HG03135 (cell line): Measurements from ENCODE around the gene MRPL46.

Experiments
- ATAC-seq: cut with Tn5 transposase; IDR thresholded peaks from one replicate; pipeline ENCODE4 v1.9.1; 2021; ENCODE audit warnings: mild to moderate bottlenecking, moderate library complexity; ENCODE audit not compliant: unreplicated experiment

The MRPL46 gene

DNA sequence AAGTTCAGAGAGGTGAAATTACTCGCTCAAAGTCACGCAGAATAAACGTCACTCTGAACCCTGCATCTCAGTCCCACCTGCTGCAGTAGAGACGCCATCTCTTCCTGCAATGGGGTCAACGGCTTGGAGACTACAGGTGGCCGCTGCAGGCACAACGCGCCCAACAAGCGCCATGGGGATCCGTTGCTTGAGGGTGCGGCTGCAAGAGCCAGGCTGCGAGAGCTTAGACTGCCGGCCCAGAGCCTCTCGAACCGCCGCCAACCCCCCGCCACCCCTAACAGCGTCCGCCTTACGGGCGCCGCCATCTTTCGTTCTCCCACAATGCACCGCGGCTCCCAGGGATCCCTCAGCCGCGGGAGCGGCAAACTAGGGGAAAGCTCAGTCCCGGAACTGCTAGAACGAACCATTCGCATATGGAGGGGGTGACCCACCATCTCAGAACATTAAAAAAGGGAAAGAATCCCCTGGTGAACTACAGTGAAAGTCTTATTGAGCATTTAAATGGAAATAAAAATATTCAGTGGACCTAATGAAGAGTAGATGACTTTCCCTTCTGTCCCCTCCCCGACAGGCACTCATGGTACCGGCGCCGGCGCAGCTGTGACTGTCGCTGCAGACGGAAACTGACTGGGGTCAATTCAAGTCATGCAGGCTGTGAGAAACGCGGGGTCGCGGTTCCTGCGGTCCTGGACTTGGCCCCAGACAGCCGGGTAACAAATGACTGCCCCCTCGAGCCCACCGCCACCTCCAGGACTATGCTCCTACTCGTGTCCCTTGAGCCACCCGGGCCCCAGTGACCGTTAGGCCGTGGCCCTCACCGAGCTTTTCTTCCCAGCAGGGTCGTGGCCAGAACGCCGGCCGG is at the start of gene MRPL46, which contains the start of gene MRPS11:
Gene MRPL46, minus strand, starts transcription at position 316 of the 862 bp plus-strand sequence. Its CDS starts 11 bp downstream, at position 305.
Gene MRPS11, plus strand, starts transcription at position 636 of the 862 bp plus-strand sequence. Its CDS starts 10 bp downstream, at position 646.
- ATAC-seq, result peak; percentile 88

DNA sequence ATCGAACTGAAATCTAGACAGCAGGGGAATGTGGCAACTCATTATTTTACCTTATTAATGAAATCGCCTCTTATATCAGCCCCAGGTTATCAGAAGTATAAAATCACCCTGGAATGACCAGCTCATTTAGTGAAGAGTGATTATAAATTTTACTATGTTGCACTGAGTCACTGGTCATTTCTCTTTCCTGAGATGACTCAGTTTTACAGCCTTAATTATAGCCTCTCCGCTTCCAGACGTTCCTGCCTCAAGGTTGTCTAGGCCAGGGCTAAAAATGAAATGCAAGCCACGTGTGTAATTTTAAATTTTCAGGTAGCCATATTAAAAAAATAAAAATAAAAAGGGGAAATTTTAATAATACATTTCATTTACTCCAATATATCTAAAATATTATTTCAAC is 46.0 kb upstream of the MRPL46 start:
- ATAC-seq, result no peak

DNA sequence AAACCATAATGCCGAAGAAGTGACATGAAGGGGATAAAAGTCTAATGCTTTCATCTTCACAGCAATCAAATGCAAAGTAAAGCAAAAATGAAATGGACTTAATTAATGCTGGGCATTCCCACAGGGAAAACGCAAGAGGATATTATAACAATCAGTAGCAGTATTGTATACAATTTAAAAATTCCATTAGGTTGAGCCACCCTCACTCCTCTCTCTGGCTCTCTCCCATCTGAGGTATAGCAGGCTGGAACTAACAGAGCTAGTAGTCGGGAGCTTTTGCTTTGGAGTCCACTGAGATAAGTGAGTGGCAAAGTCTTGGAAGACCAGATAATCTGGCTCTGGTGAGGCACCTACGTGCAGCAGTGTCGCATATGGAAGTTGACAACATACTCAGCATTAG is 45.4 kb upstream of the MRPL46 start:
- ATAC-seq, result no peak

GRCh38 chr15:88512078-88512477 is 44.9 kb upstream of the MRPL46 start:
- ATAC-seq, result no peak

GRCh38 chr15:88511161-88511560 is 44.0 kb upstream of the MRPL46 start:
- no peak for ATAC-seq

- no peak for ATAC-seq
Observed at GRCh38 chr15:88509964-88510363, 42.8 kb upstream of the MRPL46 start.

DNA sequence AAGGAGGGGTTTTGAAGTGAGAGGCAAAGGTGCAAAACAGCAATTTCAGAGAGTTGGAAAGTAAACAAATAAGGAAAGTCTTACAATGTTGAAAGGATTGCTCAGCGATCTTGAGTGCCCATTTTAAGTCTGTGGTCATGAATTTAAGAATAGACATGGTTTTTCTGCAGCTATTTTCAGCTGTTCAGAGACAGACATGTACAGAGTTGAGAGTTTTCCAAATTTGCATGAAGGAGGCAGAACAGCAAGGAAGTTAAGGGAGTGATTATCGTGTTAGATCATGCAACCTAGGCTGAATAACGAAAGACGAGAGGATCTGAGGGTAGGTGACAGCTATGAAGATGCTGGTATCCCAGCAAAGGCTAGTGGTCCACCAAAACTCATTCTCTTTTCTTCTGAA is 42.1 kb upstream of the MRPL46 start:
- no peak for ATAC-seq

GRCh38 chr15:88506628-88507027 is 39.4 kb upstream of the MRPL46 start:
- no peak for ATAC-seq

DNA sequence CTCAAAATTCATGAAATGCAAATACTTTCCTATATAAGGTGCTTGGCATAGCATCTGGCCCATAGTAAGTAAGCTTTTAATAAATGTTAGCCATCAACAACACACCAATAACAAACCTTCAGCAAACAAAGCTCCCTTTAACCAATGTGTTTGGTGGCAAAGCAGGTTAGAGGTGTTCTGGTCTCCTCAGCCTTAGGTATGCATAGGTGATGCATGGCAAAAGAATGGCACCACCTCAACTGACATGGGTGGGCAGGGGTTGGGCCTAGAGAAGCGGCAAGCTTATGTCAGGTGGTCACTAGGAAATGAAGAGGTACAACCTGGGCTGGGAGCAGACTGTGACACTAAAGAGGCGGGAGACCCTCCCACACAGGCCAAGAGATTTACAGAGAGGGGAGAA is 38.5 kb upstream of the MRPL46 start:
- ATAC-seq, result no peak

- no peak for ATAC-seq
Observed at GRCh38 chr15:88504445-88504844, 37.3 kb upstream of the MRPL46 start.

DNA sequence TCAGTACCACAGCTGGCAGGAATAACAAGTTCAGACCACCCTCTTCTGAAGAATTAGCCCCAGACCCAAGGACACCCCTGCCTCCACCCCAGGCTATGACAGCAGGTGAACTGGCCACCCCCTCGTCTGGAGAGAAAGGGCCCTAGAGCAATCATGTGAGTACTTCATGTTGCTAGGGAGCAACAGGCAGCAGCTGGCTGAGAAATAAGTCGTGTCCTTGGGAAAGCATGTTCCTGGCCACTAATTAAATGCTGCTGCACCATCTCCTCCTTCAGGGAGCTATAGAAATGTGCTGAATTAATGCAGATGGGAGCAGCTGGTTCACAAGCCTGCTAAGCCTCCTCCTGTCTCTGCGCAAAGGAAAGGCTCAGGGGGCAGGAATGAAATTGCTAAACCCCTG is 31.8 kb upstream of the MRPL46 start:
- no peak for ATAC-seq

GRCh38 chr15:88497109-88497765 is 30.0 kb upstream of the MRPL46 start:
- ATAC-seq, result no peak

GRCh38 chr15:88493844-88494243 is 26.7 kb upstream of the MRPL46 start:
- ATAC-seq, result no peak

DNA sequence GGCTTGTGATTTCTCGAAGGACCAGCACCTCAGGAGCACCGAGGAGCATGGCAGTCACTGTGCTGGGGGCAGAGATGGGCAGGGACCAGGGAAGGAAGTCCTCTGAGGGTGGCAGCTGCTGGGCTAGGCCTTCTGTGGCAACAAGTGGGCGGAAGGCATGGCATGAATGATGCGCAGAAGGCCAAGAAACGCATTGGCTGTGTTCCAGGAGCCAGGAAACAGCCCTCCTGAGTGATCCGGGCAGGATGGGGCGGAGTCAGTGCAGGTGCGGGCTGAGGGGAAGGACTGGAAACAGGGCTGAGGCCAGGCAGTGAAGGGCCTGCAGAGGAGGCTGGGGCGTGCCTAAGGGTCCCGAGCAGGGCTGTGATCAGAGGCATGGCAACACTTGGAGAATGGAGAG is 24.0 kb upstream of the MRPL46 start:
- no peak for ATAC-seq

- ATAC-seq, result no peak
Observed at GRCh38 chr15:88490036-88490435, 22.8 kb upstream of the MRPL46 start.

GRCh38 chr15:88489321-88489720 is 22.1 kb upstream of the MRPL46 start:
- no peak for ATAC-seq

DNA sequence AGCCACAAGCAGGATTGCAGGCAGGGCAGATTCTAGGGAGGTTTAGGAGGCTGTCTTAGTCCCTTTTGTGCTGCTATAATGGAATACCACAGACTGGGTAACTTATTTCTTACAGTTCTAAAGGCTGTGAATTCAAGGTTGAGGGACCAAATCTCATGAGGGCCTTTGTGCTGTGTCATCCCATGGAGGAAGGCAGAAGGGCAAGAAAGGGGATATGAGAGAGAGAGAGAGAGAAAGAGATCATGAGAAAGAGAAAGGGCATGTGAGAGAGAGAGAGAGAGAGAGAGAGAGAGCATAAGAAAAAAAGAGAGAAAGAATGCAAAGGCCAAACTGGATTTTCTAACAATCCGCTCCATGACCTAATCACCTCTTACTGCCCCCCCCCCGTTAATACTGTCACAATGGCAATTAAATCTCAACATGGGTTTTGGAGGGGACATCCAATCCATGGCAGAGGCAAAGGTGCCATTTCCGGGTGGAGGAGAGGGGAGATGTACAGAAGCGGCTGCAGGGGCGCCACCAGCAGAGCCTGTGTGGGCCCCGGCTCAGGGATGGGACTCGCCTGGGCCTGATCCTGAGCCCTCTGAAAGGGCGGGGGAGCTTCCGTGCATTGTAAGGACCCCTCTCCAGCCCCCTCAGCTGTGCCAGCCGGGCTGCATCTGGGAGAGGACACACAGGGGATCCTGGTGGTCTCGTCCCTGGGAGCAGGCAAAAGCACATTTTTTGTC is 20.8 kb upstream of the MRPL46 start:
- no peak for ATAC-seq

DNA sequence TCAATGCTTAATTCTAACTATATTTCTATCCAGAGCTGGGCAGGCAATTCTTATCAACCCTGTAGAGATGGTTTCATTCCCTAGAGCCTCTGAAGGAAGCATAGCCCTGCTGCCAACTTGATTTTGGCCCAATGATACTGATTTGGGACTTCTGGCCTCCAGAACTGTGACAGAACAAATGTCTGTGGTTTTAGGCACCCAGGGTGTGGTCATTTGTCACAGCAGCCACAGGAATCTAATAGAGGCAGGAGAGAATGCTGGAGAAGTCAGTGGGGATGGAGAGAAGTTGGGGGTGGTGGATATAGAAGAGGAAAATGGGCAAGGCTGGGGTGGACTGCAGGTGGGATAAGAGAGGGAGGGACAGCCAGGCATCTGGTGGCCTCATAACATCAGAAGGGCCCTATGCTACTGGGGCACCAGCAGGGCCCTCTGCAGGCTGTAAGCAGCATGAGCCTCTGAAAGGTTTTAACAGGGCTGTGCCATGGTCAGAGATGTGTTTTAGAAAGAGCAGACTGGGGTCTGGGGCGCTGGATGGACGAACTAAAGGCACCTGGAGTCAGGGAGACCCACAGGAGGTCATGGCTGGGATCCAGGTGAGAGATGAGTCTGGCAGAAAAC is 20.1 kb upstream of the MRPL46 start:
- no peak for ATAC-seq

DNA sequence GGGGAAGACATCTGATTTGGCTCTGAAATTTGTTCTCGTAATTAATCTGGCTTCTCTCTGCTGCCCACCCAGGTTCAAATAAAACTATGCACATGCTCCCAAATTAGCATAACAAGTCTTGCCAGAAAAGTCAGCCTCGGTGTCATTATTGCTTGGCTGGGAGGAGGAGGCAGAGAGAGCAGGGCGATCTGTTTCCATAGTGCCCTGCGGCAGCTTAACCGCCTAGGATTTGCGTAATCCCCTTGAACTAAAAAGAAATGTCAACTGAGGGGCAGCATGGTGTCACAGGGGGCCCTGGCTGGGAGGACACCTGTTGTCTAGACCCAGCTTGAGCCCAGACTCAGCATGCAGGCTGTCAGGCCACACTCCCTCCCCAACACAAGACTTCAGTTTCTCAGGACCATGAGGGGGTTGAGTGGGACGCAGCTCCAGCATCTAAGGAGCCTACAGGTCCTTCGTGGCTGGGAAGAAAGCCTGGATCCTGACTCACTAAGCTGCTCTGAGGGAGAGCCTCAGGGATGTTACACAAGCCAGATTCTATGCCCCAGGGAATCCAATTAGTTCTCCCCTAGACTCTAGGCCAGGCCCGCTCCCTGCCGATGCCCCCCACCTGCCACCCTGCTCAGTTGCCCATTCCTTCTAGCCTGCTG is 17.6 kb upstream of the MRPL46 start:
- no peak for ATAC-seq

- no peak for ATAC-seq
Observed at GRCh38 chr15:88482263-88482662, 15.1 kb upstream of the MRPL46 start.

DNA sequence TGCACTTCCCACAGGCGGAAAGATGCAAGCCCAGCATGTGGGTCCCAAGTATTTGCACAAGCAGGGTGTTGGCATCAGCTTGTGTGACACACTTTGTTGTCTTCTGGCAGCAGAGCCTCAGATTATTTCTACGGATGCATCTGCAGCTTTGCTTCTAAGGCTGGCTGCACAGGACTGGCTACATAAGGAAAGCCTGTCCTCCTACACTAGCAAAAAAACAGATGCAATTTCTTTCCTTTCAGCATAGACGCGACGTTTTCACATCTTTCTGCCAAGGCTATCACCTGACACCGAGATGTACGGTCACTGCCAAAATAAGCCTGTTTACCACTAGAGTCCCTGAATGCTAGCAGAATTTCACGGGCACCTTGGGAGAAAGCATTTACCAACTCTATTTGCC is 13.8 kb upstream of the MRPL46 start:
- no peak for ATAC-seq
